SH-SY5Y (cell line): ENCODE data around the gene HRH1.

Experiments used
- GATA2 ChIP-seq: IDR thresholded peaks from 2 replicates; pipeline ENCODE4 v1.6.1; 2011; ENCODE audit warnings: mild to moderate bottlenecking, low read depth, low read length
- GATA3 ChIP-seq: IDR thresholded peaks from 2 replicates; pipeline ENCODE4 v1.6.1; 2011; ENCODE audit warnings: low read depth, mild to moderate bottlenecking, low read length, moderate library complexity

GRCh38 chr3:11131371-11131770 lies 22.9 kb upstream of the HRH1 start:
- TF ChIP-seq GATA2, result no peak
- no peak for TF ChIP-seq GATA3
